ENCODE results near the gene ATAD5. TPM values are rescaled to one million over a fixed set of nuclear protein-coding genes. Genes with fewer than 3 reads are reported as not detected.
"Not testable (repeated sequence)": the region's sequence is repeated elsewhere in the genome, so short reads cannot be mapped to it uniquely, and the experiment has no call there.

Gene ATAD5
- total RNA-seq, 1 experiment from 2014 or later = 3.6 TPM

DNA sequence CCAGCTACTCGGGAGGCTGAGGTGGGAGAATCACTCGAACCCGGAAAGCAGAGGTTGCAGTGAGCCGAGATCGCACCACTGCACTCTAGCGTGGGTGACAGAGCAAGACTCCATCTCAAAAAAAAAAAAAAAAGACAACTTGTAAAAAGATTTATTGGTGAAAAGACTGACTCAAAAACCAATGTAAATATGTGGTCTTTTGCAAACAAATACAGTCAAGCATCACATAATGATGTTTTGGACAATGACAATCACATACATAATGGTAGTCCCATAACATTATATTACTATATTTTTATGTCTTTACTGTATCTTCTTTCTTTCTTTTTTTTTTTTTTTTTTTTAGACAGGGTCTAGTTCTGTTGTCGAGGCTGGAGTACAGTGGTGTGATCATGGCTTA, 15.6 kb upstream of the ATAD5 start:
- in situ Hi-C loops (cut with HindIII; ENCODE audit: low pct_unique_long_range_greater_than_20kb, low sequenced_read_pairs) = no loop called here
- no peak for DNase-seq (ENCODE audit: low read depth, low spot score)

DNA sequence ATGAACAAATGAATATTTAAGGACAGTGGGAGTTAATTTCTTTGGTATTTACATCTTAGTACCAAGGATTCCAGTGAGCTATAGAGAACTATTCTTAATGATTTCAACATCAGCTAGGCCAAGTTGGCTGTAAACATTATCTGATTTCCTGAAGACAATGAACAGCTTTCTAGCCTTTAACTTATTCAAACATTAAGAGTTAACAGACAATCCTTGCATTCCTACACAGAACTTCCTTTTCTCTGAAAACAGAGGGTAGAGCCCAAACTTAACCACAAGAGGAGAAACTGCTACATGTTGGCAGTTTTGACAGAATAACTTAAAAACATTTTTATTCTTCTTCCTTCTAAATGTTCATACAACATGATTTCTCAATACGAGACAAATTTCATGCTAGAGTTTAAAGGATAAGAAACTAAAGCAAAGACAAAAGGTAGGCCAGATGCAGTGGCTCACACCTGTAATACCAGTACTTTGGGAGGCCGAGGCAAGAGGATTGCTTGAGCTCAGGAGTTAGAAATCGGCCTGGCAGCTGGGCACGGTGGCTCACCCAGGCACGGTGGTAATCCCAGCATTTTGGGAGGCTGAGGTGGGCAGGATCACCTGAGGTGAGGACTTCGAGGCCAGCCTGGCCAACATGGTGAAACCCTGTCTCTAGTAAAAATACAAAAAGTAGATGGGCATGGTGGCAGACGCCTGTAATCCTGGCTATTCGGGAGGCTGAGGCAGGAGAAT, 11.6 kb upstream of the ATAD5 start:
- in situ Hi-C loops (cut with HindIII; ENCODE audit: low pct_unique_long_range_greater_than_20kb, low sequenced_read_pairs) = no loop called here
- DNase-seq (ENCODE audit: low read depth, low spot score) = no peak

DNA sequence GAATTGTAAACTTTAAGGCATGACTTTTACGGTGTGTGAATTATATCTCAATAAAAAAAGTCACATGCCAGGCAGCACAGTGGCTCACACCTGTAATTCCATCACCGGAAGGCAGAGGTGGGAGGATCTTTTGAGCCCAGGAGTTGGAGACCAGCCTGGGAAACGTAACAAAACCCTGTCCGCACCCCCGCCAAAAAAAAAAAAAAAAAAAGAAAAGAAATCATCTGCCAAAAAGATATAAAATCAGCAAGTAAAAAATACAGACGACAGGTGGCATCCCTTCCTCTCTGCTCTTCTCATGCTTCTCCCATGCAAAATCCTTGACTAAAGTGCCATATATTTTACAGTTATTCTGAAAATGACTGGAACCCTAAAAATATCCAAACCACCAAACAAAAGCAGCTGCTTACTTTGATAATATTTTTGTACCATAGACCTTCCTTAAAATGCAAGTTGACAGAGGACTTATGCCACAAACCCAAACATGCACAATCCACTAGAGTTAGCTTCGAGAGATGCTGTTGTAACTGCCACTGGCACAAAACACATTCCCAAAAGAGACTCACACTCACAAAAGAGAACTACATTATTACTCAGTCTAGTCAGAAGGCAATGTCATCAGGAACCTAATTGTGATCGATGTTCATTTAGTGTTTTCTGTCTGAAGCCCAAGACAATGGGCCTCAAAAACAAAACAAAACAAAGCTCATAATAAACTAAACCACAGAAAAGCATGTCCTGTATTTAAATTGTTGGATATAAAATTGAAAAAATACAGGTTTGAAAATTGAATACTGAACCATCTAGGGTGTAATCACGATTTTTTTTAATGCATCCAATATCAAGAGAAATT, 9.7 kb upstream of the ATAD5 start:
- DNase-seq (ENCODE audit: low read depth, low spot score) = no peak
- in situ Hi-C loops (cut with HindIII; ENCODE audit: low pct_unique_long_range_greater_than_20kb, low sequenced_read_pairs) = no loop called here

DNA sequence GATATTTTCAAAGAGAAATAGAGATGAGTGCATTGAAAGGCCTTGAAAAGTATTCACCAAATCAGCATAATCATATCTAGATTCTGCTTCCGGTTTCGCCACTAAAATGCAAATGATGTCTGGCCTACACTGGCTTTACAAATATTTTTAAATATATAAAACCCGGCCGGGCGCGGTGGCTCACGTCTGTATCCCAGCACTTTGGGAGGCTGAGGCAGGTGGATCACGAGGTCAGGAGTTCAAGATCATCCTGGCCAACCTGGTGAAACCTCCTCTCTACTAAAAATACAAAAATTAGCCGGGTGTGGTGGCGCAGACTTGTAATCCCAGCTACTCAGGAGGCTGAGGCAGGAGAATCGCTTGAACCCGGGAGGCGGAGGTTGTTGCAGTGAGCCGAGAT, 8.8 kb upstream of the ATAD5 start:
- DNase-seq (ENCODE audit: low read depth, low spot score); in situ Hi-C loops (cut with HindIII; ENCODE audit: low pct_unique_long_range_greater_than_20kb, low sequenced_read_pairs): not testable (repeated sequence)

- in situ Hi-C loops (cut with HindIII; ENCODE audit: low pct_unique_long_range_greater_than_20kb, low sequenced_read_pairs) = no loop called here
- no peak for DNase-seq (ENCODE audit: low read depth, low spot score)
These were observed 8.3 kb upstream of the ATAD5 start for GRCh38 chr17:30823421-30823820.

- in situ Hi-C loops (cut with HindIII; ENCODE audit: low pct_unique_long_range_greater_than_20kb, low sequenced_read_pairs) = no loop called here
- no peak for DNase-seq (ENCODE audit: low read depth, low spot score)
These were observed 7.8 kb upstream of the ATAD5 start for GRCh38 chr17:30824002-30824355.

- DNase-seq (ENCODE audit: low read depth, low spot score) = peak; percentile 88
- in situ Hi-C loops (cut with HindIII; ENCODE audit: low pct_unique_long_range_greater_than_20kb, low sequenced_read_pairs) = no loop called here
These were observed 7.2 kb upstream of the ATAD5 start, which contains the start of gene CRLF3 for GRCh38 chr17:30824356-30825145. Gene CRLF3, minus strand, starts transcription at chr17:30824692. Its CDS starts 41 bp downstream, at chr17:30824651.

DNA sequence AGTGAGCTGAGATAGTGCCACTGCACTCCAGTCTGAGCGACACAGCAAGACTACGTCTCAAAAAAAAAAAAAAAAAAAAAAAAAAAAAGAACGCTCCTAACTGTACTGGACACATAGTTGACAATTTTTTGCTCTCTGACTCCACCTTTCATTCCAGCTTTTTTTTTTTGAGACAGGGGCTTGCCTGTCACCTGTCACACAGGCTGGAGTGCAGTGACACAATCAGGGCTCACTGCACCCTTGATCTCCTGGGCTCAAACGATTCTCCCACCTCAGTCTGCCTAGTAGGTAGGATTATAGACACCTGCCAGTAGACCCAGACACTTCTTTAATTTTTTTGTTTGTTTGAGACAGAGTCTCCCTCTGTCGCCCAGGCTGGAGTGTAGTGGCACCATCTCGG, 4.7 kb upstream of the ATAD5 start:
- in situ Hi-C loops (cut with HindIII; ENCODE audit: low pct_unique_long_range_greater_than_20kb, low sequenced_read_pairs) = no loop called here
- DNase-seq (ENCODE audit: low read depth, low spot score) = no peak

DNA sequence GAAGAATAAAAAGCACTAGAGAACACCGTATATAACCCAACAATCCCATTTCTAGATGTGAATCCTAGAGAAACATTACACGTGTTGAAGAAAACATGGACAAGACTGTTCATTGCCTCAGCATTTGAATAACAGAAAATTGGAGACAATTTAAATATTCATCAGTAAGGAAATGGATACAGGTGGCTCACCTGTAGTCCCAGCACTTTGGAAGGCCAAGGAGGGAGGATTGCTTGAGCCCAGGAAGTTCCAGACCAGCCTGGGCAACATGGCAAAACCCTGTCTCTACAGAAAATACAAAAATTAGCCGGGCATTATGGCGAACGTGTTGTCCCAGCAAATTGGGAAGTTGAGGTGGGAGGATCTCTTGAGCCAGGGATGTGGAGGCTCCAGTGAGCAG, 2.7 kb upstream of the ATAD5 start:
- in situ Hi-C loops (cut with HindIII; ENCODE audit: low pct_unique_long_range_greater_than_20kb, low sequenced_read_pairs) = no loop called here

GRCh38 chr17:30831257-30831656, 509 bp upstream of the ATAD5 start:
- DNase-seq (ENCODE audit: low read depth, low spot score) = peak; percentile 17
- in situ Hi-C loops (cut with HindIII; ENCODE audit: low pct_unique_long_range_greater_than_20kb, low sequenced_read_pairs) = no loop called here

More for the DNA sequence above, 2.7 kb upstream of the ATAD5 start:
- DNase-seq (ENCODE audit: low read depth, low spot score) = no peak

DNA sequence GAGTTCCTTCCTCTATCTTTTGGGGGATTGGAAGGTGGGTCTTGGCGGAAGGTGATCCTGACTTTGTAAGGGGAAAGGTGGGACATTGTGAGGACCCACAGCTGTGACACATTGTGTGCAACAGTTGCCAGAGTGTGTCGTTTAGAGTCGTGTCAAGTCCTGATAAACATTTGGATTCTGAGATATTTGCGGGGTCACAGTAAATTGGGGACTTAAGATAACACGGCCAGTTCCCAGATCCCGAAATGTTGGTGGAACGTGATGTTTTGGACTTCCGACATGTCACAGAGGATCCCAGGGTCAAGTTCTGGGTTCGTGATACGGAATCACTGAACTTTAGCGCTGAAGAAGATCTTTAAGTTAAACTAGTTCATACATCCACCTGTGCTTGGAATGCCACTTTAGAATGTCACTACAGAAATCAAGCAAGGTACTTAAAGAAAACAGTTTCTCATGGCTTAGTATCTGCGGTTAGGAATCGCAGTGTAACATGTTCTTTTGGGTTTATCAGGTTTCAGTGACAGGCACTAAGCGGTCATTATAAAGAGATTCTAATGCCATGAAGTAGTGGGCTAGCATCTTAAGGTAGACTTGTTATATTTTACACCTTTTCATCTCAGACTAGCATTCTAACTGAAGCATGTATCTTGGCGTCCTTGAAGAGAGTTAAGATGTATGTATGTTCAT, 815 bp downstream of the ATAD5 start:
- in situ Hi-C loops (cut with HindIII; ENCODE audit: low pct_unique_long_range_greater_than_20kb, low sequenced_read_pairs) = no loop called here
- no peak for DNase-seq (ENCODE audit: low read depth, low spot score)

GRCh38 chr17:30838202-30838807, 6.5 kb downstream of the ATAD5 start:
- no peak for DNase-seq (ENCODE audit: low read depth, low spot score)

GRCh38 chr17:30840771-30841170, 9.0 kb downstream of the ATAD5 start:
- DNase-seq (ENCODE audit: low read depth, low spot score) = no peak
- in situ Hi-C loops (cut with HindIII; ENCODE audit: low pct_unique_long_range_greater_than_20kb, low sequenced_read_pairs) = no loop called here

More at GRCh38 chr17:30838202-30838807, 6.5 kb downstream of the ATAD5 start:
- in situ Hi-C loops (cut with HindIII; ENCODE audit: low pct_unique_long_range_greater_than_20kb, low sequenced_read_pairs) = no loop called here

DNA sequence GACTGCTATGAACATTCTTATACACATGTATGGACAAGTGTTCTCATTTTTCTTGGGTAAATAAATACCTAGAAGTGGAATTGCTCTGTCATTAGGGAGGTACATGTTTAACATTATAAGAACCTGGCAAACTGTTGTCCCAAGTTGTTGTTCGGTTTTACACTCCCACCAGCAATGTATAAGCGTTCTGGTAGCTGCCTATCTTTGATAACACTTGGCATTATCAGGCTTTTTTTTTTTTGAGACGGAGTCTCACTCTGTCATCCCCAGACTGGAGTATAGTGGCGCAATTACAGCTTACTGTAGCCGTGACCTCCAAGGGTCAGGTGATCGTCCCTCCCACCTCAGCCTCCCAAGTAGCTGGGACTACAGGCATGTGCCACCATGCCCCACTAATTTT, 16.3 kb downstream of the ATAD5 start:
- no peak for DNase-seq (ENCODE audit: low read depth, low spot score)

DNA sequence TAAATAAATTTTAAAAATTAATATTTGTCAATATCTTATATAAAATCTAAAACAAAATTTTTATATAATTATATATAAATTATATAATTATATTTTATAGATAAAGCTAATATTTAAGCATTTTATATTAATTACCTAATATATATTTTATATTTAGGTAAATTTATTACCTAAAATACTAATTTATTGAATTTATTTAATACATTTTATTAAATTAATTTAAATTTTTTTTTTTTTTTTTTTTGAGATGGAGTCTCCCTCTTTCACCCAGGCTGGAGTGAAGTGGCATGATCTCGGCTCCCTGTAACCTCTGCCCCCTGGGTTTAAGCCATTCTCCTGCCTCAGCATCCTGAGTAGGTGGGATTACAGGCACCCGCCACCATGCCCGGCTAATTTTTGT, 22.4 kb downstream of the ATAD5 start:
- no peak for DNase-seq (ENCODE audit: low read depth, low spot score)
- in situ Hi-C loops (cut with HindIII; ENCODE audit: low pct_unique_long_range_greater_than_20kb, low sequenced_read_pairs) = no loop called here

More for the DNA sequence above, 16.3 kb downstream of the ATAD5 start:
- in situ Hi-C loops (cut with HindIII; ENCODE audit: low pct_unique_long_range_greater_than_20kb, low sequenced_read_pairs) = no loop called here

- in situ Hi-C loops (cut with HindIII; ENCODE audit: low pct_unique_long_range_greater_than_20kb, low sequenced_read_pairs) = no loop called here
- DNase-seq (ENCODE audit: low read depth, low spot score) = no peak
These were observed 26.9 kb downstream of the ATAD5 start for GRCh38 chr17:30858556-30859250.

DNA sequence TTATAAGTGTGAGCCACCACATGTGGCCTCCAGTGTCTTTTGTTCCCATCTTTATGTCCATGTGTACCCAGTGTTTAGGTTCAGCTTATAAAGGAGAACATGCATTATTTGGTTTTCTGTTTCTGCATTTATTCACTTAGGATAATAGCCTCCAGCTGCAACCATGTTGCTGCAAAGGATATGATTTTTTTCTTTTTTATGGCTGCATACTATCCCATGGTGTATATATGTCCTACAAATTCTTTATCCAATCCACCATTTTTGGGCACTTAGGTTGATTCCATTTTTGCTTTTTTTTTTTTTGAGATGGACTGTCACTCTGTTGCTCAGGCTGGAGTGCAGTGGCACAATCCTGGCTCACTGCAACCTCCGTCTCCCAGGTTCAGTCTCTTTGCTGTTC, 32.9 kb downstream of the ATAD5 start:
- no peak for DNase-seq (ENCODE audit: low read depth, low spot score)
- in situ Hi-C loops (cut with HindIII; ENCODE audit: low pct_unique_long_range_greater_than_20kb, low sequenced_read_pairs) = no loop called here

Data from SK-MEL-5 (cell line).